Upper lobe of left lung (tissue), 4 donors: Measurements from ENCODE around the gene BACE1.
"Not testable (repeated sequence)": the region's sequence is repeated elsewhere in the genome, so short reads cannot be mapped to it uniquely, and the experiment has no call there.

ENCODE experiments used
- EP300 ChIP-seq, 4 donors: sonication (generic); formaldehyde crosslinking; IDR thresholded peaks; one replicate each; pipeline ENCODE4 v1.5.1; 2017; ENCODE audit warnings: antibody characterized with exemption in 4 of 4, control low read depth in 2 of 4
- POLR2A ChIP-seq, 4 donors: fragments of 450-650 bp; IDR thresholded peaks; one replicate each; pipeline ENCODE4 v1.5.1; 2016 to 2017; ENCODE audit warnings: antibody characterized with exemption in 4 of 4, mild to moderate bottlenecking in 2 of 4
- POLR2AphosphoS5 ChIP-seq, 2 donors: sonication (generic); formaldehyde crosslinking; IDR thresholded peaks; one replicate each; pipeline ENCODE4 v1.5.1; 2017; ENCODE audit warnings: antibody characterized with exemption in 2 of 2
- TF ChIP-seq, protein P1 (sequence below), 6 experiments: fragments of 450-650 bp in 4 of 6; fragments of 200-600 bp in 2 of 6; sonication (generic) in 2 of 6; IDR thresholded peaks; one replicate each; pipeline ENCODE4 v1.5.1; 2016 to 2019; ENCODE audit warnings: antibody characterized with exemption in 6 of 6

- TF ChIP-seq, protein P1, sequence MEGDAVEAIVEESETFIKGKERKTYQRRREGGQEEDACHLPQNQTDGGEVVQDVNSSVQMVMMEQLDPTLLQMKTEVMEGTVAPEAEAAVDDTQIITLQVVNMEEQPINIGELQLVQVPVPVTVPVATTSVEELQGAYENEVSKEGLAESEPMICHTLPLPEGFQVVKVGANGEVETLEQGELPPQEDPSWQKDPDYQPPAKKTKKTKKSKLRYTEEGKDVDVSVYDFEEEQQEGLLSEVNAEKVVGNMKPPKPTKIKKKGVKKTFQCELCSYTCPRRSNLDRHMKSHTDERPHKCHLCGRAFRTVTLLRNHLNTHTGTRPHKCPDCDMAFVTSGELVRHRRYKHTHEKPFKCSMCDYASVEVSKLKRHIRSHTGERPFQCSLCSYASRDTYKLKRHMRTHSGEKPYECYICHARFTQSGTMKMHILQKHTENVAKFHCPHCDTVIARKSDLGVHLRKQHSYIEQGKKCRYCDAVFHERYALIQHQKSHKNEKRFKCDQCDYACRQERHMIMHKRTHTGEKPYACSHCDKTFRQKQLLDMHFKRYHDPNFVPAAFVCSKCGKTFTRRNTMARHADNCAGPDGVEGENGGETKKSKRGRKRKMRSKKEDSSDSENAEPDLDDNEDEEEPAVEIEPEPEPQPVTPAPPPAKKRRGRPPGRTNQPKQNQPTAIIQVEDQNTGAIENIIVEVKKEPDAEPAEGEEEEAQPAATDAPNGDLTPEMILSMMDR (IDR thresholded peaks at IDR 0.05), result not testable (repeated sequence)
- not testable (repeated sequence) for TF ChIP-seq POLR2A, POLR2AphosphoS5, EP300 (IDR thresholded peaks at IDR 0.05)
Observed at GRCh38 chr11:117264624-117265323, 51.3 kb downstream of the BACE1 start.
